ENCODE results near the gene GIN1. TPM values are rescaled to one million over a fixed set of nuclear protein-coding genes. Genes with fewer than 3 reads are reported as not detected.

Gene GIN1
- total and polyA plus RNA-seq, 4 donors = 9.8 to 15.3 (median 12.1) TPM

- Histone ChIP-seq H3K27me3 (ENCODE audit: control insufficient read depth, insufficient read depth, low read length) (no peaks in the 10 kb centered on the region), H3K27ac (ENCODE audit: low read depth, low read length) (no peak overlapping the region), H3K36me3 (ENCODE audit: control insufficient read depth, insufficient read depth, low read length) (peaks cover 7% of the 10 kb centered on the region), H3K9me3 (ENCODE audit: control insufficient read depth, insufficient read depth, low read length) (no peaks in the 10 kb centered on the region), H3K4me3 (ENCODE audit: low read depth, low read length) (no peak overlapping the region), H3K4me1 (ENCODE audit: control insufficient read depth, insufficient read depth, low read length) (no peaks in the 10 kb centered on the region)
- WGBS (ENCODE audit: insufficient coverage) = no CpG with 5 or more reads among the region's 2 CpGs
- no peak for DNase-seq (ENCODE audit: low read depth in 4 of 6, low spot score in 6 of 6)
Observed at GRCh38 chr5:103133231-103133630, 13.3 kb upstream of the GIN1 start.

GRCh38 chr5:103132684-103133083, 12.7 kb upstream of the GIN1 start:
- no peaks in the 10 kb centered on the region for H3K4me1 ChIP-seq (ENCODE audit: control insufficient read depth, insufficient read depth, low read length)
- no peak overlapping the region for H3K4me3 ChIP-seq (ENCODE audit: low read depth, low read length)
- H3K36me3 ChIP-seq (ENCODE audit: control insufficient read depth, insufficient read depth, low read length) = peaks cover 7% of the 10 kb centered on the region
- no CpG with 5 or more reads among the region's 1 CpG for WGBS (ENCODE audit: insufficient coverage)
- H3K27me3 ChIP-seq (ENCODE audit: control insufficient read depth, insufficient read depth, low read length) = no peaks in the 10 kb centered on the region
- no peak for DNase-seq (ENCODE audit: low read depth in 4 of 6, low spot score in 6 of 6)
- no peak overlapping the region for H3K27ac ChIP-seq (ENCODE audit: low read depth, low read length)
- H3K9me3 ChIP-seq (ENCODE audit: control insufficient read depth, insufficient read depth, low read length) = no peaks in the 10 kb centered on the region

- DNase-seq (ENCODE audit: low read depth in 4 of 6, low spot score in 6 of 6) = no peak
- Histone ChIP-seq H3K36me3 (ENCODE audit: control insufficient read depth, insufficient read depth, low read length) (no peaks in the 10 kb centered on the region), H3K4me1 (ENCODE audit: control insufficient read depth, insufficient read depth, low read length) (no peaks in the 10 kb centered on the region), H3K27ac (ENCODE audit: low read depth, low read length) (no peak overlapping the region), H3K27me3 (ENCODE audit: control insufficient read depth, insufficient read depth, low read length) (no peaks in the 10 kb centered on the region), H3K4me3 (ENCODE audit: low read depth, low read length) (no peak overlapping the region), H3K9me3 (ENCODE audit: control insufficient read depth, insufficient read depth, low read length) (no peaks in the 10 kb centered on the region)
Observed at GRCh38 chr5:103128202-103128601, 8.3 kb upstream of the GIN1 start.

GRCh38 chr5:103127292-103127817, 7.4 kb upstream of the GIN1 start:
- H3K9me3 ChIP-seq (ENCODE audit: control insufficient read depth, insufficient read depth, low read length) = no peaks in the 10 kb centered on the region

GRCh38 chr5:103126557-103126956, 6.6 kb upstream of the GIN1 start:
- no peaks in the 10 kb centered on the region for H3K27me3 ChIP-seq (ENCODE audit: control insufficient read depth, insufficient read depth, low read length)
- 92% methylated on average over 4 of the region's 5 CpGs for WGBS (ENCODE audit: insufficient coverage)

More at GRCh38 chr5:103127292-103127817, 7.4 kb upstream of the GIN1 start:
- Histone ChIP-seq H3K36me3 (ENCODE audit: control insufficient read depth, insufficient read depth, low read length) (no peaks in the 10 kb centered on the region), H3K27me3 (ENCODE audit: control insufficient read depth, insufficient read depth, low read length) (no peaks in the 10 kb centered on the region), H3K4me3 (ENCODE audit: low read depth, low read length) (no peak overlapping the region), H3K27ac (ENCODE audit: low read depth, low read length) (no peak overlapping the region), H3K4me1 (ENCODE audit: control insufficient read depth, insufficient read depth, low read length) (no peaks in the 10 kb centered on the region)
- DNase-seq (ENCODE audit: low read depth in 4 of 6, low spot score in 6 of 6) = no peak
- no CpG with 5 or more reads among the region's 2 CpGs for WGBS (ENCODE audit: insufficient coverage)

GRCh38 chr5:103122242-103122641, 2.3 kb upstream of the GIN1 start:
- WGBS (ENCODE audit: insufficient coverage) = 92% methylated on average over 3 of the region's 3 CpGs
- H3K4me3 ChIP-seq (ENCODE audit: low read depth, low read length) = no peak overlapping the region

More at GRCh38 chr5:103126557-103126956, 6.6 kb upstream of the GIN1 start:
- Histone ChIP-seq H3K36me3 (ENCODE audit: control insufficient read depth, insufficient read depth, low read length) (no peaks in the 10 kb centered on the region), H3K4me1 (ENCODE audit: control insufficient read depth, insufficient read depth, low read length) (no peaks in the 10 kb centered on the region), H3K27ac (ENCODE audit: low read depth, low read length) (no peak overlapping the region), H3K4me3 (ENCODE audit: low read depth, low read length) (no peak overlapping the region), H3K9me3 (ENCODE audit: control insufficient read depth, insufficient read depth, low read length) (no peaks in the 10 kb centered on the region)
- no peak for DNase-seq (ENCODE audit: low read depth in 4 of 6, low spot score in 6 of 6)

GRCh38 chr5:103120607-103121200, 766 bp upstream of the GIN1 start:
- no peaks in the 10 kb centered on the region for H3K36me3 ChIP-seq (ENCODE audit: control insufficient read depth, insufficient read depth, low read length)
- 0% methylated on average over 8 of the region's 17 CpGs for WGBS (ENCODE audit: insufficient coverage)
- H3K4me1 ChIP-seq (ENCODE audit: control insufficient read depth, insufficient read depth, low read length) = no peaks in the 10 kb centered on the region
- H3K9me3 ChIP-seq (ENCODE audit: control insufficient read depth, insufficient read depth, low read length) = no peaks in the 10 kb centered on the region
- H3K27ac ChIP-seq (ENCODE audit: low read depth, low read length) = peak overlapping the region; percentile 95
- H3K4me3 ChIP-seq (ENCODE audit: low read depth, low read length) = peak overlapping the region; percentile 68
- peak in 3 of 6 donors; percentile 4 to 22 (median 5) for DNase-seq (ENCODE audit: low read depth in 4 of 6, low spot score in 6 of 6)
- no peaks in the 10 kb centered on the region for H3K27me3 ChIP-seq (ENCODE audit: control insufficient read depth, insufficient read depth, low read length)

More at GRCh38 chr5:103122242-103122641, 2.3 kb upstream of the GIN1 start:
- Histone ChIP-seq H3K36me3 (ENCODE audit: control insufficient read depth, insufficient read depth, low read length) (no peaks in the 10 kb centered on the region), H3K4me1 (ENCODE audit: control insufficient read depth, insufficient read depth, low read length) (no peaks in the 10 kb centered on the region), H3K9me3 (ENCODE audit: control insufficient read depth, insufficient read depth, low read length) (no peaks in the 10 kb centered on the region), H3K27ac (ENCODE audit: low read depth, low read length) (no peak overlapping the region), H3K27me3 (ENCODE audit: control insufficient read depth, insufficient read depth, low read length) (no peaks in the 10 kb centered on the region)
- no peak for DNase-seq (ENCODE audit: low read depth in 4 of 6, low spot score in 6 of 6)

- DNase-seq (ENCODE audit: low read depth in 4 of 6, low spot score in 6 of 6) = peak in 2 of 6 donors; percentile 5 to 6
- H3K4me3 ChIP-seq (ENCODE audit: low read depth, low read length) = peak overlapping the region; percentile 68
- H3K36me3 ChIP-seq (ENCODE audit: control insufficient read depth, insufficient read depth, low read length) = no peaks in the 10 kb centered on the region
- H3K4me1 ChIP-seq (ENCODE audit: control insufficient read depth, insufficient read depth, low read length) = no peaks in the 10 kb centered on the region
- peak overlapping the region; percentile 95 for H3K27ac ChIP-seq (ENCODE audit: low read depth, low read length)
- WGBS (ENCODE audit: insufficient coverage) = 2% methylated on average over 8 of the region's 15 CpGs
- H3K9me3 ChIP-seq (ENCODE audit: control insufficient read depth, insufficient read depth, low read length) = no peaks in the 10 kb centered on the region
- H3K27me3 ChIP-seq (ENCODE audit: control insufficient read depth, insufficient read depth, low read length) = no peaks in the 10 kb centered on the region
Observed at GRCh38 chr5:103119070-103119764, 721 bp downstream of the GIN1 start.

- Histone ChIP-seq H3K36me3 (ENCODE audit: control insufficient read depth, insufficient read depth, low read length) (no peaks in the 10 kb centered on the region), H3K27ac (ENCODE audit: low read depth, low read length) (no peak overlapping the region), H3K4me1 (ENCODE audit: control insufficient read depth, insufficient read depth, low read length) (no peaks in the 10 kb centered on the region), H3K27me3 (ENCODE audit: control insufficient read depth, insufficient read depth, low read length) (no peaks in the 10 kb centered on the region), H3K9me3 (ENCODE audit: control insufficient read depth, insufficient read depth, low read length) (no peaks in the 10 kb centered on the region), H3K4me3 (ENCODE audit: low read depth, low read length) (no peak overlapping the region)
- no peak for DNase-seq (ENCODE audit: low read depth in 4 of 6, low spot score in 6 of 6)
- no CpG with 5 or more reads among the region's 4 CpGs for WGBS (ENCODE audit: insufficient coverage)
Observed at GRCh38 chr5:103117471-103117991, 2.4 kb downstream of the GIN1 start.

Measured in spinal cord (tissue), 10 donors.